K562 (cell line): ENCODE measurements around the gene CYB5B. TPM values are rescaled to one million over a fixed set of nuclear protein-coding genes. Genes with fewer than 3 reads are reported as not detected.

ENCODE experiments used
- CBX2 ChIP-seq: fragments of 200-600 bp; sonication (generic); IDR thresholded peaks from one replicate; pipeline ENCODE4 v1.6.1; 2012; ENCODE audit warnings: mild to moderate bottlenecking, low read length, inconsistent platforms; ENCODE audit not compliant: insufficient read depth, poor library complexity, severe bottlenecking
- CHD2 ChIP-seq: IDR thresholded peaks from 2 replicates; pipeline ENCODE4 v1.6.1; 2011; ENCODE audit warnings: low read depth, low read length
- DNMT1 ChIP-seq: fragments of 450-650 bp; IDR thresholded peaks from 2 replicates; pipeline ENCODE4 v1.6.1; 2016; ENCODE audit warnings: antibody characterized with exemption, mild to moderate bottlenecking
- EZH2 ChIP-seq: IDR thresholded peaks from 2 replicates; pipeline ENCODE4 v1.6.1; 2012; ENCODE audit warnings: low read depth, mild to moderate bottlenecking, inconsistent platforms, low read length, borderline replicate concordance
- FOXK2 ChIP-seq, 2 experiments: fragments of 450-650 bp; IDR thresholded peaks in 1 of 2; conservative IDR thresholded peaks in 1 of 2; 2 replicates each; pipeline ENCODE4 v1.6.1; 2016; ENCODE audit warnings: low read depth in 2 of 2, mild to moderate bottlenecking in 1 of 2
- GATAD2A ChIP-seq: fragments of 450-650 bp; IDR thresholded peaks from 2 replicates; pipeline ENCODE4 v1.6.1; 2017
- HNRNPUL1 ChIP-seq: fragments of 200-400 bp; formaldehyde crosslinking; IDR thresholded peaks from 2 replicates; pipeline ENCODE4 v1.6.1; 2017; ENCODE audit warnings: low read length
- ILF3 ChIP-seq: fragments of 450-650 bp; IDR thresholded peaks from 2 replicates; pipeline ENCODE4 v1.6.1; 2018; ENCODE audit warnings: antibody characterized with exemption, mild to moderate bottlenecking, moderate library complexity, borderline replicate concordance
- MAZ ChIP-seq, 2 experiments: fragments of 450-650 bp in 1 of 2; sonication (generic) in 1 of 2; formaldehyde crosslinking; IDR thresholded peaks in 1 of 2; conservative IDR thresholded peaks in 1 of 2; 2 replicates each; pipeline versions ENCODE4 v1.4.0 to v1.5.0; 2020; ENCODE audit warnings: mild to moderate bottlenecking in 1 of 2, missing genetic modification reagents in 1 of 2
- NFATC3 ChIP-seq: fragments of 450-650 bp; IDR thresholded peaks from 2 replicates; pipeline ENCODE4 v1.6.1; 2017; ENCODE audit warnings: mild to moderate bottlenecking
- NR2C1 ChIP-seq, 2 experiments: fragments of 450-650 bp; IDR thresholded peaks; 2 replicates each; pipeline ENCODE4 v1.6.1; 2017; ENCODE audit warnings: mild to moderate bottlenecking in 2 of 2, antibody characterized with exemption in 1 of 2, inconsistent platforms in 1 of 2, missing compliant biosample characterization in 1 of 2, missing genetic modification characterization in 1 of 2
- PRPF4 ChIP-seq: fragments of 200-400 bp; formaldehyde crosslinking; IDR thresholded peaks from one replicate; pipeline ENCODE4 v1.6.1; 2017; ENCODE audit warnings: low read length, low read depth, mild to moderate bottlenecking; ENCODE audit not compliant: insufficient read depth, poor library complexity, severe bottlenecking
- TAL1 ChIP-seq: fragments of 450-650 bp; IDR thresholded peaks from 2 replicates; pipeline ENCODE4 v1.6.1; 2016; ENCODE audit warnings: mild to moderate bottlenecking
- TBL1XR1 ChIP-seq, 2 experiments: IDR thresholded peaks; 2 replicates each; pipeline ENCODE4 v1.6.1; 2012; ENCODE audit warnings: improper control_type of control experiment in 2 of 2, low read length in 2 of 2, mild to moderate bottlenecking in 1 of 2
- TEAD2 ChIP-seq: fragments of 450-650 bp; IDR thresholded peaks from 2 replicates; pipeline ENCODE4 v1.6.1; 2016; ENCODE audit warnings: missing genetic modification characterization, control low read depth, missing compliant biosample characterization
- ZFP36 ChIP-seq: fragments of 150-350 bp; IDR thresholded peaks from 2 replicates; pipeline ENCODE4 v1.6.1; 2018; ENCODE audit warnings: low read length, low read depth; ENCODE audit not compliant: partially characterized antibody
- ZNF224 ChIP-seq: sonication (generic); formaldehyde crosslinking; IDR thresholded peaks from 2 replicates; pipeline ENCODE4 v1.8.0; 2022; ENCODE audit warnings: mild to moderate bottlenecking, missing genetic modification reagents
- ZNF253 ChIP-seq: fragments of 250-450 bp; sonication (Bioruptor Pico); conservative IDR thresholded peaks from 2 replicates; pipeline ENCODE4 v1.6.1; 2021; ENCODE audit warnings: mild to moderate bottlenecking
- ZNF507 ChIP-seq: conservative IDR thresholded peaks from 2 replicates; pipeline ENCODE4 v1.6.1; 2017; ENCODE audit warnings: missing genetic modification characterization, missing compliant biosample characterization
- ZNF707 ChIP-seq: fragments of 250-450 bp; sonication (Bioruptor Pico); conservative IDR thresholded peaks from 2 replicates; pipeline ENCODE4 v1.8.0; 2022; ENCODE audit warnings: inconsistent platforms, mild to moderate bottlenecking, moderate library complexity
- polyA plus RNA-seq, 8 experiments: library from polyadenylated mRNA; depleted of rRNA in 4 of 8; stranded (reverse) in 5 of 8; unstranded in 3 of 8; fragments of >200 nt; fragmentation: Nextera tagmentation in 2 of 8; fragmentation: Illumina TruSeq in 1 of 8; extraction: Ambion mirVana in 2 of 8; extraction: Trizol in 1 of 8; gene quantifications; 2 replicates each; pipeline versions ENCODE4 v1.2.1 to v1.2.3, GENCODE V29; 2011 to 2014; ENCODE audit warnings: inconsistent platforms in 1 of 8, missing spikeins in 1 of 8
- total RNA-seq, 7 experiments: library from RNA; depleted of rRNA in 6 of 7; stranded (reverse); fragments of >200 nt in 6 of 7; fragmentation: Illumina TruSeq in 2 of 7; extraction: Trizol in 2 of 7; gene quantifications; 2 replicates each; pipeline versions ENCODE4 v1.2.1 to v1.2.3, GENCODE V29; 2011 to 2021; ENCODE audit warnings: low replicate concordance in 1 of 7
- TF ChIP-seq, protein P1 (sequence below): sonication (generic); formaldehyde crosslinking; IDR thresholded peaks from 2 replicates; pipeline ENCODE4 v1.8.0; 2022; ENCODE audit warnings: missing genetic modification reagents, mild to moderate bottlenecking, moderate library complexity, borderline replicate concordance
- TF ChIP-seq, protein P2 (sequence below): sonication (generic); formaldehyde crosslinking; IDR thresholded peaks from 2 replicates; pipeline ENCODE4 v1.8.0; 2022; ENCODE audit warnings: mild to moderate bottlenecking, missing genetic modification reagents, borderline replicate concordance
- TF ChIP-seq, protein P3 (sequence below), 2 experiments: fragments of 450-650 bp in 1 of 2; sonication (generic) in 1 of 2; formaldehyde crosslinking in 1 of 2; IDR thresholded peaks in 1 of 2; conservative IDR thresholded peaks in 1 of 2; 2 replicates each; pipeline versions ENCODE4 v1.6.1 to v1.8.1; 2016 to 2023; ENCODE audit warnings: mild to moderate bottlenecking in 2 of 2, moderate library complexity in 2 of 2, inconsistent platforms in 1 of 2, missing genetic modification reagents in 1 of 2
- TF ChIP-seq, protein P4 (sequence below): fragments of 450-650 bp; IDR thresholded peaks from 2 replicates; pipeline ENCODE4 v1.6.1; 2016; ENCODE audit warnings: mild to moderate bottlenecking

The CYB5B gene
- total and polyA plus RNA-seq, 9 of the 15 experiments (the other 6 are each of a cell fraction or from before 2014, with no cell fraction given) = 29.9 to 274 (median 136) TPM

DNA sequence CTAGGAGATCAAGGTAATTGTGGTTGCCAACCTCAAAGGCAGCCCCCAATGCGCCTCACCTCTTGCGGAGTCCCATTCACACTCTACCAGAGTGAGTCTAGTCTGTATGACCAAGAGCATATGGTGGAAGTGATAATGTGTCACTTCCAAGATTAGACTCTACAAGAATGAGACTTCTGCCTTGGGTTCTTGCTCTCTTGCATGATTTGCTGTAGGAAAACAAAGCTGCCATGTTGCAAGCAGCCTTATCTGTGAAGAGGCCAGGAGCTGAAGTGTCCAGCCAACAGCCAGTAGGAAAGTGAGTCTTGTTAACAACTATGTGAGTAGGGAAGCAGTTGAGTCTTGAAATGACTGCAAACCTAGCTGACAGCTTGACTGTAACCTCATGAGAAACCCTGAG, 42.0 kb upstream of the CYB5B start (continued):
- TF ChIP-seq, protein P1, sequence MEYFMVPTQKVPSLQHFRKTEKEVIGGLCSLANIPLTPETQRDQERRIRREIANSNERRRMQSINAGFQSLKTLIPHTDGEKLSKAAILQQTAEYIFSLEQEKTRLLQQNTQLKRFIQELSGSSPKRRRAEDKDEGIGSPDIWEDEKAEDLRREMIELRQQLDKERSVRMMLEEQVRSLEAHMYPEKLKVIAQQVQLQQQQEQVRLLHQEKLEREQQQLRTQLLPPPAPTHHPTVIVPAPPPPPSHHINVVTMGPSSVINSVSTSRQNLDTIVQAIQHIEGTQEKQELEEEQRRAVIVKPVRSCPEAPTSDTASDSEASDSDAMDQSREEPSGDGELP = no peak
- TF ChIP-seq FOXK2 (conservative IDR thresholded peaks at IDR 0.05 in 1 of 2, IDR thresholded peaks at IDR 0.05 in 1 of 2; ENCODE audit: low read depth in 2 of 2) (no peak), ZNF707 (CRISPR knock-in tag) (no peak), TBL1XR1 (IDR thresholded peaks at IDR 0.05; ENCODE audit: low read length in 2 of 2) (no peak), ZNF507 (tag) (no peak), ILF3 (no peak), CHD2 (no peak), NFATC3 (no peak), CBX2 (no peak), GATAD2A (no peak), ZNF224 (CRISPR knock-in tag) (no peak), PRPF4 (no peak), TEAD2 (tag) (no peak), ZFP36 (no peak), DNMT1 (no peak), EZH2 (no peak), MAZ (CRISPR knock-in tag; conservative IDR thresholded peaks at IDR 0.05 in 1 of 2, IDR thresholded peaks at IDR 0.05 in 1 of 2) (no peak), NR2C1 (IDR thresholded peaks at IDR 0.05) (no peak), NR2C1 (tag; IDR thresholded peaks at IDR 0.05) (no peak), TAL1 (peak; percentile 46), HNRNPUL1 (no peak), ZNF253 (no peak)
- TF ChIP-seq, protein P2, sequence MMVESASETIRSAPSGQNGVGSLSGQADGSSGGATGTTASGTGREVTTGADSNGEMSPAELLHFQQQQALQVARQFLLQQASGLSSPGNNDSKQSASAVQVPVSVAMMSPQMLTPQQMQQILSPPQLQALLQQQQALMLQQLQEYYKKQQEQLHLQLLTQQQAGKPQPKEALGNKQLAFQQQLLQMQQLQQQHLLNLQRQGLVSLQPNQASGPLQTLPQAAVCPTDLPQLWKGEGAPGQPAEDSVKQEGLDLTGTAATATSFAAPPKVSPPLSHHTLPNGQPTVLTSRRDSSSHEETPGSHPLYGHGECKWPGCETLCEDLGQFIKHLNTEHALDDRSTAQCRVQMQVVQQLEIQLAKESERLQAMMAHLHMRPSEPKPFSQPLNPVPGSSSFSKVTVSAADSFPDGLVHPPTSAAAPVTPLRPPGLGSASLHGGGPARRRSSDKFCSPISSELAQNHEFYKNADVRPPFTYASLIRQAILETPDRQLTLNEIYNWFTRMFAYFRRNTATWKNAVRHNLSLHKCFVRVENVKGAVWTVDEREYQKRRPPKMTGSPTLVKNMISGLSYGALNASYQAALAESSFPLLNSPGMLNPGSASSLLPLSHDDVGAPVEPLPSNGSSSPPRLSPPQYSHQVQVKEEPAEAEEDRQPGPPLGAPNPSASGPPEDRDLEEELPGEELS (CRISPR knock-in tag) = no peak
- TF ChIP-seq, protein P3, sequence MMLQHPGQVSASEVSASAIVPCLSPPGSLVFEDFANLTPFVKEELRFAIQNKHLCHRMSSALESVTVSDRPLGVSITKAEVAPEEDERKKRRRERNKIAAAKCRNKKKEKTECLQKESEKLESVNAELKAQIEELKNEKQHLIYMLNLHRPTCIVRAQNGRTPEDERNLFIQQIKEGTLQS (IDR thresholded peaks at IDR 0.05) = no peak
- TF ChIP-seq, protein P3 (CRISPR knock-in tag; conservative IDR thresholded peaks at IDR 0.05) = no peak
- TF ChIP-seq, protein P4, sequence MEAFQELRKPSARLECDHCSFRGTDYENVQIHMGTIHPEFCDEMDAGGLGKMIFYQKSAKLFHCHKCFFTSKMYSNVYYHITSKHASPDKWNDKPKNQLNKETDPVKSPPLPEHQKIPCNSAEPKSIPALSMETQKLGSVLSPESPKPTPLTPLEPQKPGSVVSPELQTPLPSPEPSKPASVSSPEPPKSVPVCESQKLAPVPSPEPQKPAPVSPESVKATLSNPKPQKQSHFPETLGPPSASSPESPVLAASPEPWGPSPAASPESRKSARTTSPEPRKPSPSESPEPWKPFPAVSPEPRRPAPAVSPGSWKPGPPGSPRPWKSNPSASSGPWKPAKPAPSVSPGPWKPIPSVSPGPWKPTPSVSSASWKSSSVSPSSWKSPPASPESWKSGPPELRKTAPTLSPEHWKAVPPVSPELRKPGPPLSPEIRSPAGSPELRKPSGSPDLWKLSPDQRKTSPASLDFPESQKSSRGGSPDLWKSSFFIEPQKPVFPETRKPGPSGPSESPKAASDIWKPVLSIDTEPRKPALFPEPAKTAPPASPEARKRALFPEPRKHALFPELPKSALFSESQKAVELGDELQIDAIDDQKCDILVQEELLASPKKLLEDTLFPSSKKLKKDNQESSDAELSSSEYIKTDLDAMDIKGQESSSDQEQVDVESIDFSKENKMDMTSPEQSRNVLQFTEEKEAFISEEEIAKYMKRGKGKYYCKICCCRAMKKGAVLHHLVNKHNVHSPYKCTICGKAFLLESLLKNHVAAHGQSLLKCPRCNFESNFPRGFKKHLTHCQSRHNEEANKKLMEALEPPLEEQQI = no peak
